ENCODE data around the gene GDNF. TPM values are rescaled to one million over a fixed set of nuclear protein-coding genes. Genes with fewer than 3 reads are reported as not detected.

GDNF gene
- total RNA-seq, 1 donor from 2014 or later, result 0.13 TPM

- no peak for DNase-seq (ENCODE audit: low spot score)
Observed at GRCh38 chr5:37847978-37848425, 8.2 kb upstream of the GDNF start.

DNA sequence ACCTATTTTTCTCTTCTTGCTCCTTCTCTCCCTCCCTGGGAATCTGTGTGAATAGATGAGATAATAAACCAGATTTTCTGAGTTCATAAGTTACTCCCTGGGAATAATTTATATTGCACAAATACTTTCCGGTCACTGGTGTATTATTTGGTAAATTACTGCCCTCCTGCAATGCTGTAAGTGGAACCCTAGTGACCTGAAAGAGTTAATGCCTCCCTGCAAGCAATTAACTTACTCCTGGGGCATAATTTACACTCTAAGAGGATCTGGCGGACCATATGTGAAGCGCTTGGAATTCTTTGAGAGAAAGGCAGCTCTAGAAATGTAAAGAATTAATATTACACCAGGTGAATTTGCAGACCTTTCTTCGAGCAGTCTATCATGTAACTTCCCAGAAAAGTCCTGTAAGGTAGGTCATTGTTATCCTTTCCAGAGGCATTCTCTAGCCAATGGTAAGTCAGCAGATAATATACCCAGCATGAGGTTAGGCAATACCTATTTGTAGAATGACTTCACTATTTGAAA is 7.0 kb upstream of the GDNF start:
- DNase-seq (ENCODE audit: low spot score), result no peak

DNA sequence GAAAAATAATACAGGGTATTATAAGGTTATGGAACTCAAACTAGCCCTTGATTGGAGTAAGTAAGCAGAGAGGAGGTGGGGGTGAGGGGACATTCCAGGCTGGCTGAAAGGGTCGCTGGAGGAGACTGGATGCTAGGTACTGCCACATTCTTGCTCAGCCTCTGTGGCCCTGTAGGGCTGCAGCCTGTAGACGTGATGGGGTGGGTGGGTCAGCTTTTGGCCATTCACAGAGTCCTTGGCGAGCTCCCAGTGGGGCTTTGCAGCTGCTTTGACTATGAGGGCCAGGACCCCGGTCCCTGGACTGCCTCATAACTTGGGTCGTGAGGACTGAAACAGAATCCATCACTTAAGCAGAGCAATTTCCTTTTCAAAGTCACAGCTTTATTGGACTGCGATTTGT is 4.2 kb upstream of the GDNF start:
- no peak for DNase-seq (ENCODE audit: low spot score)

DNA sequence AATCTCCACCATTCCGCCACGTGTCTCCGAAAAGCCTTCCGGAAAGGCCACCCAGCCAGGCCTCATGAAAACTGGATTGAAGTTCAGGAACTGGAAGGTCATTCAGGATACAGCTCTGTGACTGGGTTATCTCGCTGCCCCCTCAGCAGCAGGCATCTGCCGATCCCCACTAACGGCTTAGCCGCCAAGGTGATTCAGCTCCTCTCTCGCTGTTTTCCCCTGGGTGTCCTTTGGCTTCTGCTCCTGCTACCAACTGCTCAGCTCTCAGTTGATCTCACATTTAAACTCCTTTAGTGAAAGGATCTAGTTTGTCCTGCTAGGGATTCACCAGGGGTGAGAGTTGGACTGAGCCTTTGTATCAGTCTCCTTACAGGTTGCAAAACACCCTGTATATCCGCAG is 2.2 kb upstream of the GDNF start:
- no peak for DNase-seq (ENCODE audit: low spot score)

- DNase-seq (ENCODE audit: low spot score), result no peak
Observed at GRCh38 chr5:37841203-37841602, 1.4 kb upstream of the GDNF start.

DNA sequence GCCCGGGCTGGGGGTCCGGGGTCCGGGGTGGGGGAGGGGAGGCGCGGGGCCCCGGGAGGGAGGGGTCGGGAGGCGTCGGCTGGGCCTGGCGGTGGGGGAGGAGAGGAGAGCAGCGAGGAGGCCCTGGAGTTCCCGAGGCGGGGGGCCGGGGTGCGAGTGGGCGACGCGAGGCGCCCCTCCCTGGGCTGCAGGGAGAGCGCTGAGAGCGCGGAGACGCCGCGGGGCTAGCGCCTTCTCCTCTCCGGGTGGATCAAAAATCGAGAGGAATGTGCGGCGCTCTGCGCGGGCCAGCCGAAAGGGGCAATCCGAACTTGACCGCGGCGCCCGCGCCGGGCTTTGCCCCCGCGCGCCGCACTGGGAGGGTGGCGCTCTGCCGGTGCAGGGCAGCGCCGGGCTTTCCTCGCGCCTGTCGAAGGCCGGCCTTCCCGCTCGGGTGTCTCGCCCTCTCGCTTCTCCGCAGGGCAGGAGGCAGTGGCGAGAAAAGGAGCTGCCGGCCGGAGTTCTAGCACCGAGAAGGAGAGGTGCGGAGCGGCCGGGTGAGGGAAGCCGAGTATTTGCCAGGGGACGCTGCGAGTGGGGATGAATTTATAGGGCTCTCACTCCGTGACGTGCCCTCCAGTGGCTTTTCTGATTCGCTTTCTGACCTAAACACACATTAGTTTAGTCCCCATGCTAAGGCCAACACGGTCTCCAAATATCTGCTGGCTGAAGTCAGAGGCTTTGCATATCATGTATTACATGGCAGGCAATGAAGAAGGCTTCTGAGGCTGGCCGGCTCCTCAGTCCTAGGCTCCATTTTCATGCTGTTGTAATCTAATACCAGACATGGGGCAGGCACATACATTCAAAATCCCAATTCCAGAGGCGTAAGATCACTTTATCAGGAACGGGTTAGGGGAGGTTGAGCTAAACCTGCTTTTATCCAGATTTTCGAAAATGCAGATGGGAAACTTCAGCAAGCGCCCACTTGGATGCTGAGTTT is 503 bp upstream of the GDNF start:
- no peak for DNase-seq (ENCODE audit: low spot score)

DNA sequence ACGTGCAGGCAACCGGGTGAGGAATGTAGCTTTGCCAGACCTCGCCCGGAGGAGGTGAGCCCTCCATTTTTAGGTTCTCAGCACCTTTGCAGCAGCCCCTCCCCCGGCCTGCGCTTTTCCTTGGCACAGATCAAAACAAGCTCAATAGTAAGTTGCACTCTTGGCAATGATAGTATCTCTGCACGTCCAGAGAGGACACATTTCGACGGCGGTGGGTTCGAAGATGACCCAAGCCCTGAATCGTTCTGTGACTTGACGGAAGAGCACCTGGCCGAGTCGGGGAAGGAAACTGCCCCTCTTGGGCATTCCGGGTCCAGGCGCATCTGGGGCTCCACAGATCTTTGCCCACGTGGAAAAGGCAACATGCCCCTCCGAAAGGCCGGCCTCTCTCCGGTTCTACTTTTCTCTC is 904 bp downstream of the GDNF start:
- DNase-seq (ENCODE audit: low spot score), result no peak

DNA sequence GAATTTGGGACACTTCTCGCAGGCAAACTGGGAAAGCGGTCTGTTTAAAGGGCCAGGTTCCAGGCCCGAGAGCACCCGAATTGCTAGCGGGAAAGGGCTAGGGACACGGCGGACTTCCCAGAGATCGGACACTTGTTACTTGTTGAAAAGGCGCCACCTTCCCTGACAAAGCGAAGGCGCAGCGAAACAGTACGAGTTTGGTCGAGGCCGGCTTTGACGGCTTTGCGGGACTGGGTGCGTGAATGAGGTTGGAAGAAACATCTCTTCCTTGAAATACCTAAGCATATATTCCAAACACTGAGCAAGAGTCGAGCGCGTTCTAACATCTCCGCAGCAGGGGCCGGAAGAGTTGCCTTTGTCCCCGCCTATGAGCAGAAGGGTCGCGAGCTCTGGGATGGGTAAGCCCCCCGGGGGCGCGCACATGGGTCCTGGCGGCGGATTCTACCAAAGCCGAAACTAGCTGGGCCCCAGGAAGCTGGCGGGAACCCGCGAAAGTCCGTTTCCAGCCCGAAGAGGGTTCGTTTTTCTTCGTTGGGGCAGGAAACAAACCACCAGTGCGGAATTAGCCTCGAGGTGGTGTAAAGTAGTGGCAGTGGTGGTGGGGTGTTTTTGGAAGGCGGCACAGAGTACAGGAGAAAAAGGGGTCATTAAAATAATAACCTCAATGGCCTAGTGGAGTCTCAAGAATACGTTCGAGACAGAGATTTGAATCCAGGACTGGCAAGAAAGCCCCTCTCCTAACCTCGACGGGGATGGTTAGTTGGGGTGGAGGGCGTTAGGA is 1.5 kb downstream of the GDNF start:
- no peak for DNase-seq (ENCODE audit: low spot score)

DNA sequence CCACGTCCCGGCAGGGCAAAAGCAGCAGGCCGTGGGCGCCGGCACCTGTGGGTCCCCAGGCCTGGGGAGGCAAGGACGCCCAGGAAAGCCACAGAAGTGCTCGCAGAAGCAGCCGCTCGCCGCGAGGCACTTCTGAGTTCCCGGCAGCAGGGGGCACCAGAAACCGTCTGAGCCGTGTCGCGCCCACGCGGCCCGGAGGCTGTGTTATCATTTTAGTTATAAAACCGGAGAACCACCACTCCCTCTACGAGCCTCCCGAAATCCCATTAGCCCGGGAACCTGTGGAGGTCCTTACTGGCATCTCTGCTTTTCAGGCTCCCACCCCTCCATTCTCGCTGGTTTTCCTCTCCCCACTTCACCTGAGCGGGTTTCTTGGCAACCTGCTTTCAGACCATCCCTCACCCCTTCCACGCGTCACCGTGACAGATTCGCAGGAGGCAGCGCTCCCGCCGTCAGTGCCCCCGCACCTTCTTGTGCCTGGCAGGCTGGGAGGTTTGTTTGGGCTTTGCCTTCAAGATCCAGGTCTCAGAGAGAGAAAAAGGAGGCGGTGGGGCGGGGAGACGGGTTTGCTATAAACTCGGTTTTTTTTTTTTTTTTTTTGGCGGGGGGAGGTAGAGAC is 2.3 kb downstream of the GDNF start:
- DNase-seq (ENCODE audit: low spot score), result no peak

DNA sequence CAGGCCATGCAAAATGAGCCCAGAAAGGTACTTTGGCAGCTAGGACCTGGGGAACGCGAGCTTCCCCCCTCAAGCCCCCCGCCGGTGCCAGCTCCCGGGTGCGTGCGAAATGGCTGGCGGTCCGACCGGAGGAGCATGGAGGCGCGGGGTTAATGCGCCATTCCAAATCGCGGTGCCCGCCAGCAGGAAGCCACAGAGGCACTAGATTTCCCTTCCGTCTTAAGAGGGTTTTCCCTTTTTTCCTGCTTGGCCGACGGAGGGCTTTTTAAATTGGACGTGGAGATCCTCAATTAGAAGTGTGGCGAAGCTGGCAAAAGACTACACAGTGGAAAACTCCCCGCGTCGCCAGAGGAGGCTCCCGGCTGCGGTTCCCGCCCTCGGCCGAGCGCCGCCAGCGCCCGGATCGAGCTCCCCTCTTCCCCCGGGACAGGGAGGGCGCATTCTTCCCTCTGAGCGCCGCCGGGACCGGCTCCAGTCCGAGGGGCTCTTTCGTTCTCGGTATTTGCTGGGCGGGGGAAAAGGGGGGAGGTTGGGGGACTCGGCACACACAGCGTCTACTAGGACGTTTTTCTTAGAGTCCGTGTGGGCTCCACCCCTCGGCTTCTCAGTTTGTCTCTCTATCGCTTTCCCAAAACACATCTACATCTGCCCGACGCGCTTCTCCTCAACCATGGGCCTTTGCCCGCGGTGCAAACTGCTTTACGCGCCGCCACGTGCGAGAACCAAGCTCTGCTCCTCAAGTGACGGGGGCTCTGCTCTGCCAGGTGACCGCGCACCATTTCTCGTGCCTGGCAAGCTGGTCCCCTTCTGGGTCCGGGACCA is 3.0 kb downstream of the GDNF start:
- DNase-seq (ENCODE audit: low spot score), result no peak

DNA sequence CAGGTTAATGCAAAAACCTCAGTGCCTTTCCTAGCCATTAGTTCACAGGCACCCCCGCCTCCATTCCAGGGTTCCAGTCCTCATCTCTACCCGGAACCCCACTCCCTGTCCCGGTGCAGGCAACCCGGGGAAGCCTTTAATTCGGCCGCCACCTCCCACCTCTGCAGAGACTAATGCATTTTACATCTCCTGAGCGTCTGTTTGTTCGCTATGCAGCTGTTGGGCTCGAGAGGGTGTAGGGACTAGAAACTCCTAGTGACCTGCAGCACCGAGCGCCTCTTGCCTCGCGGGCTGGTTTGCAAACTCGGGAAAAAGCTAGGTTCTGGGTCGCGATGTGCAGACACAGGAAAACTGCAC is 3.6 kb downstream of the GDNF start:
- no peak for DNase-seq (ENCODE audit: low spot score)

- no peak for DNase-seq (ENCODE audit: low spot score)
Observed at GRCh38 chr5:37835380-37835973, 4.4 kb downstream of the GDNF start.

DNA sequence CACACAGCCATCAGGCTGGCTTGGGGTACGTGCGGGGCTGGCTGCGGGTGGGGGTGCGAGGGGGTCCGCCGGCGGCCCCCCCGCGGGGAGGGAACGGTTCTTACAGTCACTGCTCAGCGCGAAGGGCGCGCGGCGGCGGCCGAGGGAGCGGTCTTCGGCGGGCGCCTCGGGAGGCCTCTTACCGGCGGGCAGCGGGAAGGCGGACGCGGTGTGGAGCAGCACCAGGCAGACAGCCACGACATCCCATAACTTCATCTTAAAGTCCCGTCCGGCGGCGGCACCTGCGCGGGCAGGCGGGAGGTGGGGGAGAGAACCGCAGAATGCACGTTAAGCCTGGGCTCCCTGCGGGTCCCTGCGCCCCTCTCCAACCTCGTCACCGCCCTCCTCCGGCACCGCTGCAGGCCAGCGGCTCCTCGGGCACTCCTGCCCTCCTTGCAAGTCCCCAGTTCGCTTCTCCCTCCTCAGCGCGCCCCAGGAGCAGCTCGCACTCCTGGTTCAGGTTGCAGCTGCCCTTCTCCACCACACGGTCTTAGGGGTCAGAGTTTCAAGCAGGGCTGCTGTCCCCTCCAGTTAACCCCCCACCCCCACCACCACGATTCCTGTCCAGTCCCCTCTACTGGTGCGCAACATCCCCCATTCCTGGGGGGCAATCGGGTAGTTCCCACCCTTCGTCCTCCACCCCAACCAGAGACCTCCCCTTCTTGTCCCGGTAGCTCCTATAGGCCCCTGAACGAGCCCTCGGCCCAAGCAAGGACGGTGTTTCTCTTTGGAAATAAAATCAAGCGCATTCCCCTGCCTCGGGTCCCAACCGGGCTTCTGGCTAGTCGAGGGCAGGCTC is 5.1 kb downstream of the GDNF start:
- DNase-seq (ENCODE audit: low spot score), result no peak

DNA sequence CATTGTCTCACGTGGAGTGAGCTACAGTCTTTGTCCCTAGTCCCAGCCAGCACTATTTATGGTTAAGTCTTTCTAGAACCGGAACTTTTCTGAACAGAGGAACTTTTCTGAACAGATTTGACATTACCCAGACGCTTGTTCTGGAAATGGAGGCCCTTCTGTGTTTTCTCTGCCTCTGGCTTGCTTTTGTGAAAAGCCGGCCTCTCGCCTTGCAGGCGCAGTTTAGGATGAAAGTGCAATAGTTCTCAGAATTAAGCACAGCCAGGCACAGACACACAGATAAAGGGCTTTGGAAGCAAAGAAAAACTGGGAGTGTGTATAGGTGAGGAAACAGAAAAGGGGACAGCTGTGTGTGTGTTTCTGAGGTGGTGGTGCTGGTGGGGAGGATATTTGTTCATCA is 5.9 kb downstream of the GDNF start:
- DNase-seq (ENCODE audit: low spot score), result no peak

- no peak for DNase-seq (ENCODE audit: low spot score)
Observed at GRCh38 chr5:37831821-37832534, 7.9 kb downstream of the GDNF start.

- DNase-seq (ENCODE audit: low spot score), result no peak
Observed at GRCh38 chr5:37830348-37830747, 9.5 kb downstream of the GDNF start.

GRCh38 chr5:37825334-37825915 is 14.4 kb downstream of the GDNF start:
- DNase-seq (ENCODE audit: low spot score), result no peak

DNA sequence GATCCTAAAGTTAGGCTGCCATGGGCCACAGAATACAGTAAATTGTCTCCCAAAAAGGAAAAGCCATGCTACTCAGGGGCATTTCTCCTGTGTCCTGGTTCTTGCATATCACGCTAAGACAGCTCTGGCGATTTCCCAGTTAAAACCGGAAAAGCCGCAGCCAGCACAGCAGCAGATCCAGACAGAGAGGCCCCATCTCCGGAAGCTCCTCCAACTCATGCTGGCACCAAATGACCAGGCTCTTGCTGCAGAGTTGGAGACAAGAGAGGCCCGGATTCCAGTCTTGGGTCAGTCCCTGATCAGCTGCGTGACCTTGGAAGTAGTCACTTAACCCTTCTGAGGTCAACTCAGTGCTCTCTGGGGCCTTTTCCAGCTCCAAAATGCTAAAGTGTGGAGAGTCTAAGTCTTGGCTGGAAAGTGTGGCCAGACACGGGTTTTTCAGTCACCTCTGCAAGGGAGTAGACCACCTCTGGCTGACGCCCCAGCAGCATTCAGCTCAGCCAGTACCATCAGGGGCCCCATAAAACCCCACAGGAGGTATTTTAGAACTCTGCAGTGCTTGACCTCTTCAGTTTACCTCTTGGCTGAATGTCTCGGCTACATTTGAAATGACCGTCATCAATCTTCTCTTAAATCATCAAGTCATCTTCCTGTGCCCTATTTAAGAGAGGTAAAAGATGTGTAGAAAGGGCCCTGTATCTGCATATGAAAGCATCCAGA is 16.2 kb downstream of the GDNF start:
- no peak for DNase-seq (ENCODE audit: low spot score)
